ENCODE results near the gene GJB3. TPM values are rescaled to one million over a fixed set of nuclear protein-coding genes. Genes with fewer than 3 reads are reported as not detected.
A peak's percentile ranks its signal among the peaks of the same experiment; 100 is the strongest.

GJB3 gene
- total and polyA plus RNA-seq, 2 donors (not counting 1 experiment from before 2014, with no cell fraction given): not detected

- intact Hi-C loops (cut with micrococcal nuclease): loop anchor here (1.0 to 2.0 kb wide), 2 partner anchors 66 to 80 kb away; no protein-coding TSS in a partner anchor
- Histone ChIP-seq H3K36me3 (replicated peaks in 1 of 2; ENCODE audit: control extremely low read depth in 1 of 2, control insufficient read depth in 1 of 2, extremely low read depth in 1 of 2, insufficient read depth in 2 of 2, low read length in 1 of 2) (no peaks in the 10 kb centered on the region), H3K9me3 (ENCODE audit: control extremely low read depth in 1 of 3, control insufficient read depth in 2 of 3, insufficient read depth in 1 of 3, low read length in 2 of 3) (no peaks in the 10 kb centered on the region), H2AFZ (ENCODE audit: insufficient read depth, low read depth, low read length, poor library complexity, severe bottlenecking) (no peak overlapping the region), H3K9ac (ENCODE audit: low read length) (no peak overlapping the region), H3K79me2 (ENCODE audit: control insufficient read depth, insufficient read depth, low read length) (no peaks in the 10 kb centered on the region), H3K4me3 (ENCODE audit: control extremely low read depth in 1 of 5, extremely low read depth in 1 of 5, insufficient read depth in 1 of 5, low read depth in 2 of 5, low read length in 4 of 5) (no peak overlapping the region), H3K27me3 (replicated peaks in 1 of 4; ENCODE audit: control extremely low read depth in 1 of 4, control insufficient read depth in 3 of 4, insufficient read depth in 4 of 4, low read length in 3 of 4) (peaks cover 0 to 32% (median 8%) of the 10 kb centered on the region in 4 experiments), H4K20me1 (ENCODE audit: control insufficient read depth, insufficient read depth, low read length, poor library complexity, severe bottlenecking) (no peaks in the 10 kb centered on the region), H3K27ac (ENCODE audit: low read length in 2 of 2) (no peak overlapping the region), H3K4me1 (ENCODE audit: control insufficient read depth in 2 of 2, insufficient read depth in 2 of 2, low read length in 2 of 2) (peaks cover under 1 to 4% of the 10 kb centered on the region in 2 donors), H3K4me2 (replicated peaks; ENCODE audit: low read depth, low read length, poor library complexity, severe bottlenecking) (no peak overlapping the region)
- 44% methylated on average over 14 of the region's 14 CpGs for WGBS (ENCODE audit: insufficient coverage)
- peak; percentile 62 for ATAC-seq (ENCODE audit: low read depth)
- Mint-ChIP-seq H3K27ac (no peak overlapping the region), H3K4me1 (peaks cover 15% of the 10 kb centered on the region), H3K4me3 (no peak overlapping the region), H3K9me3 (ENCODE audit: insufficient read depth) (no peaks in the 10 kb centered on the region), H3K27me3 (peaks cover 42% of the 10 kb centered on the region)
- ChIA-PET POLR2A (no interaction called here), CTCF (interaction anchor here (0.6 to 1.6 kb wide), 2 partner anchors 81 to 642 kb away, joined by 3 to 7 read pairs; no protein-coding TSS in a partner anchor)
- TF ChIP-seq CTCF (IDR thresholded peaks at IDR 0.05): peak; percentile 82
- TF ChIP-seq EZH2 (IDR thresholded peaks at IDR 0.05; ENCODE audit: borderline replicate concordance, insufficient read depth, low read depth, low read length, poor library complexity, severe bottlenecking): no peak
- peak; percentile 70 for DNase-seq
Observed at GRCh38 chr1:34786521-34787325, 5.7 kb downstream of the GJB3 start.
